Sciatic nerve (tissue), 2 donors: ENCODE results near the gene ARHGAP15. TPM values are rescaled to one million over a fixed set of nuclear protein-coding genes. Genes with fewer than 3 reads are reported as not detected.

Experiments used
- ATAC-seq: fragments of 200-7000 bp; cut with Tn5 transposase; one replicate; pipeline ENCODE4 v1.9.1; 2020; ENCODE audit warnings: mild to moderate bottlenecking, moderate library complexity
- DNase-seq: peaks from one replicate; pipeline ENCODE4 v3.0.0-alpha.2; 2020; ENCODE audit warnings: low spot score
- intact Hi-C: fragments of 100-400 bp; cut with DNase I; formaldehyde crosslinking; loops from one replicate; pipeline ENCODE4 v1.14.2; 2022
- total RNA-seq: library from RNA; stranded (reverse); fragmentation: NEBNext Ultra II Directional; extraction: Animal tissue kit (Norgen Biotek cat#: 25700); gene quantifications from one replicate; pipeline ENCODE4 v1.2.1, GENCODE V29; 2021
- donor health status: DM: no; HTN: no; CAD: no.
- donor health status: DM: no; HTN: no; CAD: no.

Gene ARHGAP15
- total RNA-seq, 1 donor from 2014 or later, result 119 TPM

- no peak for ATAC-seq
- intact Hi-C loops, result loop anchor here (10.0 kb wide), 1 partner anchor 494 kb away; no protein-coding TSS in a partner anchor
- no peak for DNase-seq
These were observed 639.8 kb downstream of the ARHGAP15 start for GRCh38 chr2:143768991-143769390.

- intact Hi-C loops, result no loop called here
- ATAC-seq, result no peak
- DNase-seq, result no peak
These were observed 642.7 kb downstream of the ARHGAP15 start for GRCh38 chr2:143771939-143772338.

- DNase-seq, result no peak
- intact Hi-C loops, result no loop called here
- ATAC-seq, result no peak
These were observed 647.5 kb downstream of the ARHGAP15 start for GRCh38 chr2:143776526-143777297.

- ATAC-seq, result no peak
- DNase-seq, result no peak
- intact Hi-C loops, result no loop called here
These were observed 649.8 kb downstream of the ARHGAP15 start for GRCh38 chr2:143779021-143779420.

GRCh38 chr2:143786026-143786765 lies 657.0 kb downstream of the ARHGAP15 start:
- ATAC-seq (no peak), DNase-seq (no peak)
- intact Hi-C loops, result no loop called here

- no peak for ATAC-seq
- intact Hi-C loops, result no loop called here
- no peak for DNase-seq
These were observed 658.5 kb downstream of the ARHGAP15 start for GRCh38 chr2:143787674-143788073.

- intact Hi-C loops, result no loop called here
- no peak for DNase-seq
- no peak for ATAC-seq
These were observed 663.4 kb downstream of the ARHGAP15 start for GRCh38 chr2:143792602-143793001.

- no peak for ATAC-seq
- intact Hi-C loops, result no loop called here
- no peak for DNase-seq
These were observed 664.2 kb downstream of the ARHGAP15 start for GRCh38 chr2:143793381-143793780.

GRCh38 chr2:143796051-143796450 lies 666.8 kb downstream of the ARHGAP15 start:
- intact Hi-C loops, result no loop called here
- DNase-seq (no peak), ATAC-seq (no peak)

- intact Hi-C loops, result no loop called here
- DNase-seq, result no peak
- ATAC-seq, result no peak
These were observed 672.3 kb downstream of the ARHGAP15 start for GRCh38 chr2:143801561-143801960.

GRCh38 chr2:143802242-143802641 lies 673.0 kb downstream of the ARHGAP15 start:
- DNase-seq (no peak), ATAC-seq (no peak)
- intact Hi-C loops, result no loop called here

- ATAC-seq (no peak), DNase-seq (no peak)
- intact Hi-C loops, result no loop called here
These were observed 673.8 kb downstream of the ARHGAP15 start for GRCh38 chr2:143802871-143803650.

- ATAC-seq, result no peak
- intact Hi-C loops, result no loop called here
These were observed 674.7 kb downstream of the ARHGAP15 start for GRCh38 chr2:143803936-143804335.

GRCh38 chr2:143805666-143806065 lies 676.4 kb downstream of the ARHGAP15 start:
- intact Hi-C loops, result no loop called here
- DNase-seq (no peak), ATAC-seq (no peak)

More at GRCh38 chr2:143803936-143804335, 674.7 kb downstream of the ARHGAP15 start:
- DNase-seq, result no peak

- DNase-seq, result no peak
- intact Hi-C loops, result no loop called here
- ATAC-seq, result no peak
These were observed 678.0 kb downstream of the ARHGAP15 start for GRCh38 chr2:143807192-143807591.

- intact Hi-C loops, result no loop called here
- ATAC-seq, result peak; percentile 66
- DNase-seq, result no peak
These were observed 678.5 kb downstream of the ARHGAP15 start for GRCh38 chr2:143807671-143808070.

GRCh38 chr2:143808166-143808565 lies 678.9 kb downstream of the ARHGAP15 start:
- ATAC-seq (peak; percentile 13), DNase-seq (no peak)
- intact Hi-C loops, result no loop called here

GRCh38 chr2:143815082-143815481 lies 685.9 kb downstream of the ARHGAP15 start:
- intact Hi-C loops, result no loop called here
- no peak for ATAC-seq
- DNase-seq, result no peak

GRCh38 chr2:143816916-143817315 lies 687.7 kb downstream of the ARHGAP15 start:
- intact Hi-C loops, result no loop called here
- ATAC-seq (no peak), DNase-seq (no peak)
